Suprapubic skin (tissue), 3 donors: ENCODE results near the gene TMEM248.

Experiments used
- CTCF ChIP-seq, 2 donors: fragments of 200-600 bp in 1 of 2; fragments of 450-650 bp in 1 of 2; sonication (generic) in 1 of 2; IDR thresholded peaks; one replicate each; pipeline ENCODE4 v1.5.1; 2016 to 2019; ENCODE audit warnings: antibody characterized with exemption in 2 of 2, mild to moderate bottlenecking in 1 of 2, moderate library complexity in 1 of 2
- POLR2AphosphoS5 ChIP-seq, 3 donors: sonication (generic); formaldehyde crosslinking; IDR thresholded peaks; one replicate each; pipeline ENCODE4 v1.6.1; 2017; ENCODE audit warnings: antibody characterized with exemption in 3 of 3

GRCh38 chr7:66948480-66949109, 27.6 kb downstream of the TMEM248 start:
- TF ChIP-seq CTCF (IDR thresholded peaks at IDR 0.05) (no peak), POLR2AphosphoS5 (IDR thresholded peaks at IDR 0.05) (no peak)
